ENCODE results near the gene MDGA2.

MDGA2 gene

DNA sequence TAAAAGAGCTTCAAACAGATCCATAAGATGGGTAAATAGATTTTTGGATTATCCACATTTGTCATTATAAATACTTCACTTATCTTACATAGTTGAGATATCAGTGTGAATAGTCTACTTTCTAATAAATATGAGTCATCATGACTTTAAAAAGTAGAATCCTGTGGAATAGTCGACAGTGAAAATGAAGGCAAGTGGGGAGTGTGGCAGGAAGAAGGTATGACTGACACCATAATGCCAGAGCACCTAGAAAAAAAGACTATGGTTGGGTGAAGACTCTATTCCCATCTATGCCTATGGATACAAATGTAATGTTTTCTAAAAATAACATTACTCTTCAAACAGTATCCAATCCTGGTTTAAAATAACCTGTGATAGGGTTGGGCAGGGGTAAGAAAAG lies 117.5 kb downstream of the MDGA2 start:
- TF ChIP-seq TCF12 (IDR thresholded peaks at IDR 0.05; ENCODE audit: low read depth) (no peak), TEAD4 (IDR thresholded peaks at IDR 0.05) (no peak), CEBPB (IDR thresholded peaks at IDR 0.05) (no peak), TAF1 (IDR thresholded peaks at IDR 0.05; ENCODE audit: low read depth) (no peak), NFIC (IDR thresholded peaks at IDR 0.05) (no peak), CREB1 (IDR thresholded peaks at IDR 0.05; ENCODE audit: low read depth) (no peak), RAD21 (IDR thresholded peaks at IDR 0.05; ENCODE audit: low read depth) (no peak), FOXM1 (IDR thresholded peaks at IDR 0.05; ENCODE audit: borderline replicate concordance, low read depth) (no peak), EP300 (IDR thresholded peaks at IDR 0.05; ENCODE audit: borderline replicate concordance) (no peak), ZBTB7A (IDR thresholded peaks at IDR 0.05; ENCODE audit: low read depth) (no peak), EGR1 (IDR thresholded peaks at IDR 0.05) (no peak), MAX (IDR thresholded peaks at IDR 0.05) (no peak), YY1 (IDR thresholded peaks at IDR 0.05; ENCODE audit: low read depth) (no peak)
- TF ChIP-seq, protein P1, sequence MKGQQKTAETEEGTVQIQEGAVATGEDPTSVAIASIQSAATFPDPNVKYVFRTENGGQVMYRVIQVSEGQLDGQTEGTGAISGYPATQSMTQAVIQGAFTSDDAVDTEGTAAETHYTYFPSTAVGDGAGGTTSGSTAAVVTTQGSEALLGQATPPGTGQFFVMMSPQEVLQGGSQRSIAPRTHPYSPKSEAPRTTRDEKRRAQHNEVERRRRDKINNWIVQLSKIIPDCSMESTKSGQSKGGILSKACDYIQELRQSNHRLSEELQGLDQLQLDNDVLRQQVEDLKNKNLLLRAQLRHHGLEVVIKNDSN (IDR thresholded peaks at IDR 0.05), result no peak
- TF ChIP-seq, protein P2, sequence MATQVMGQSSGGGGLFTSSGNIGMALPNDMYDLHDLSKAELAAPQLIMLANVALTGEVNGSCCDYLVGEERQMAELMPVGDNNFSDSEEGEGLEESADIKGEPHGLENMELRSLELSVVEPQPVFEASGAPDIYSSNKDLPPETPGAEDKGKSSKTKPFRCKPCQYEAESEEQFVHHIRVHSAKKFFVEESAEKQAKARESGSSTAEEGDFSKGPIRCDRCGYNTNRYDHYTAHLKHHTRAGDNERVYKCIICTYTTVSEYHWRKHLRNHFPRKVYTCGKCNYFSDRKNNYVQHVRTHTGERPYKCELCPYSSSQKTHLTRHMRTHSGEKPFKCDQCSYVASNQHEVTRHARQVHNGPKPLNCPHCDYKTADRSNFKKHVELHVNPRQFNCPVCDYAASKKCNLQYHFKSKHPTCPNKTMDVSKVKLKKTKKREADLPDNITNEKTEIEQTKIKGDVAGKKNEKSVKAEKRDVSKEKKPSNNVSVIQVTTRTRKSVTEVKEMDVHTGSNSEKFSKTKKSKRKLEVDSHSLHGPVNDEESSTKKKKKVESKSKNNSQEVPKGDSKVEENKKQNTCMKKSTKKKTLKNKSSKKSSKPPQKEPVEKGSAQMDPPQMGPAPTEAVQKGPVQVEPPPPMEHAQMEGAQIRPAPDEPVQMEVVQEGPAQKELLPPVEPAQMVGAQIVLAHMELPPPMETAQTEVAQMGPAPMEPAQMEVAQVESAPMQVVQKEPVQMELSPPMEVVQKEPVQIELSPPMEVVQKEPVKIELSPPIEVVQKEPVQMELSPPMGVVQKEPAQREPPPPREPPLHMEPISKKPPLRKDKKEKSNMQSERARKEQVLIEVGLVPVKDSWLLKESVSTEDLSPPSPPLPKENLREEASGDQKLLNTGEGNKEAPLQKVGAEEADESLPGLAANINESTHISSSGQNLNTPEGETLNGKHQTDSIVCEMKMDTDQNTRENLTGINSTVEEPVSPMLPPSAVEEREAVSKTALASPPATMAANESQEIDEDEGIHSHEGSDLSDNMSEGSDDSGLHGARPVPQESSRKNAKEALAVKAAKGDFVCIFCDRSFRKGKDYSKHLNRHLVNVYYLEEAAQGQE (IDR thresholded peaks at IDR 0.05; ENCODE audit: low read depth), result no peak

GRCh38 chr14:47555333-47555732 lies 120.1 kb downstream of the MDGA2 start:
- no peak for TF ChIP-seq FOXM1 (IDR thresholded peaks at IDR 0.05; ENCODE audit: borderline replicate concordance, low read depth)
- no peak for TF ChIP-seq TEAD4 (IDR thresholded peaks at IDR 0.05)
- no peak for TF ChIP-seq TCF12 (IDR thresholded peaks at IDR 0.05; ENCODE audit: low read depth)
- TF ChIP-seq ZBTB7A (IDR thresholded peaks at IDR 0.05; ENCODE audit: low read depth), result no peak
- no peak for TF ChIP-seq RAD21 (IDR thresholded peaks at IDR 0.05; ENCODE audit: low read depth)
- TF ChIP-seq, protein P2 (IDR thresholded peaks at IDR 0.05; ENCODE audit: low read depth), result no peak
- TF ChIP-seq EGR1 (IDR thresholded peaks at IDR 0.05), result no peak
- no peak for TF ChIP-seq CEBPB (IDR thresholded peaks at IDR 0.05)
- TF ChIP-seq, protein P1 (IDR thresholded peaks at IDR 0.05), result no peak
- no peak for TF ChIP-seq YY1 (IDR thresholded peaks at IDR 0.05; ENCODE audit: low read depth)
- TF ChIP-seq EP300 (IDR thresholded peaks at IDR 0.05; ENCODE audit: borderline replicate concordance), result no peak
- no peak for TF ChIP-seq CREB1 (IDR thresholded peaks at IDR 0.05; ENCODE audit: low read depth)
- TF ChIP-seq MAX (IDR thresholded peaks at IDR 0.05), result no peak
- TF ChIP-seq TAF1 (IDR thresholded peaks at IDR 0.05; ENCODE audit: low read depth), result no peak
- TF ChIP-seq NFIC (IDR thresholded peaks at IDR 0.05), result no peak

DNA sequence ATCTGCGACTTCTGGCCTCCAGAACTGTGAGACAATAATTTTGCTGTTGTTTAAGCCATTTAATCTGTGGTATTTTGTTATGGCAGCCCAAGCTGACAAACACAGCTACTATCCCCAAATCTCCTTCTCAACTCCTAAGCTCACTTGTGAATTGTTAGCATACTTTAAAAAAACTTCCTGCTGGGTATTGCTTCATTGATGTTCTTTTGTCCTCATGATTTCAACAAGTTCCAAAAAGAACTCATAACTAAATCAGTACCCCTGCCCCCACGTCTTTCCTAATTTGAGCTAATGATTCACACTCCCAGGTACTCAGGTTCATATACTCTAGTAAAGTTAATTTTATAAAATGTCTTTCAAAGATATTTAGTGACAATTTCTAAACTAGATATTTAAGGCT lies 125.5 kb downstream of the MDGA2 start:
- TF ChIP-seq ZBTB7A (IDR thresholded peaks at IDR 0.05; ENCODE audit: low read depth), result no peak
- TF ChIP-seq EP300 (IDR thresholded peaks at IDR 0.05; ENCODE audit: borderline replicate concordance), result no peak
- TF ChIP-seq, protein P2 (IDR thresholded peaks at IDR 0.05; ENCODE audit: low read depth), result no peak
- TF ChIP-seq NFIC (IDR thresholded peaks at IDR 0.05), result no peak
- no peak for TF ChIP-seq CEBPB (IDR thresholded peaks at IDR 0.05)
- TF ChIP-seq, protein P1 (IDR thresholded peaks at IDR 0.05), result no peak
- TF ChIP-seq FOXM1 (IDR thresholded peaks at IDR 0.05; ENCODE audit: borderline replicate concordance, low read depth), result no peak
- TF ChIP-seq RAD21 (IDR thresholded peaks at IDR 0.05; ENCODE audit: low read depth), result no peak
- TF ChIP-seq CREB1 (IDR thresholded peaks at IDR 0.05; ENCODE audit: low read depth), result no peak
- no peak for TF ChIP-seq YY1 (IDR thresholded peaks at IDR 0.05; ENCODE audit: low read depth)
- TF ChIP-seq MAX (IDR thresholded peaks at IDR 0.05), result no peak
- TF ChIP-seq TCF12 (IDR thresholded peaks at IDR 0.05; ENCODE audit: low read depth), result no peak
- no peak for TF ChIP-seq TAF1 (IDR thresholded peaks at IDR 0.05; ENCODE audit: low read depth)
- TF ChIP-seq TEAD4 (IDR thresholded peaks at IDR 0.05), result no peak
